SJCRH30 (cell line): ENCODE measurements around the gene DCPS. TPM values are rescaled to one million over a fixed set of nuclear protein-coding genes. Genes with fewer than 3 reads are reported as not detected.

ENCODE experiments used
- DNase-seq, 2 experiments: peaks; one replicate each; pipeline ENCODE4 v3.0.0-alpha.2; 2015 to 2020
- H3K27ac ChIP-seq: fragments of 250-450 bp; sonication (Bioruptor Pico); 2 replicates; pipeline ENCODE4 v1.5.1; 2020; ENCODE audit warnings: mild to moderate bottlenecking, moderate library complexity
- H3K27me3 ChIP-seq: fragments of 250-450 bp; sonication (Bioruptor Pico); 2 replicates; pipeline ENCODE4 v1.5.1; 2020; ENCODE audit warnings: mild to moderate bottlenecking, moderate library complexity
- H3K36me3 ChIP-seq: fragments of 250-450 bp; sonication (Bioruptor Pico); 2 replicates; pipeline ENCODE4 v1.5.1; 2020; ENCODE audit warnings: mild to moderate bottlenecking, moderate library complexity
- H3K4me1 ChIP-seq: fragments of 250-450 bp; sonication (Bioruptor Pico); 2 replicates; pipeline ENCODE4 v1.5.1; 2020; ENCODE audit warnings: mild to moderate bottlenecking, moderate library complexity
- H3K4me3 ChIP-seq: fragments of 250-450 bp; sonication (Bioruptor Pico); 2 replicates; pipeline ENCODE4 v1.5.1; 2020; ENCODE audit warnings: mild to moderate bottlenecking, moderate library complexity
- H3K9me3 ChIP-seq: fragments of 250-450 bp; sonication (Bioruptor Pico); replicated peaks from 2 replicates; pipeline ENCODE4 v1.5.1; 2020; ENCODE audit warnings: mild to moderate bottlenecking, moderate library complexity
- total RNA-seq: library from RNA; depleted of rRNA; stranded (reverse); fragments of >200 nt; shearing (Covaris generic); gene quantifications from 2 replicates; pipeline ENCODE4 v1.2.3, GENCODE V29; 2014

DCPS gene
- total RNA-seq, 1 experiment from 2014 or later = 21.3 TPM

- Histone ChIP-seq H3K9me3 (0 out of 2 replicates have a peak, but pooled peaks cover 3% of the 10 kb centered on the region), H3K27me3 (no peaks in the 10 kb centered on the region), H3K27ac (no peak overlapping the region), H3K4me3 (no peak overlapping the region), H3K4me1 (peaks cover 31% of the 10 kb centered on the region), H3K36me3 (peaks cover 11% of the 10 kb centered on the region)
- DNase-seq = peak; percentile 79 to 90
Observed at GRCh38 chr11:126310200-126310991, 6.5 kb downstream of the DCPS start.

GRCh38 chr11:126310992-126311310 lies 7.1 kb downstream of the DCPS start:
- peaks cover 31% of the 10 kb centered on the region for H3K4me1 ChIP-seq
- no peak overlapping the region for H3K4me3 ChIP-seq
- no peak for DNase-seq
- H3K27ac ChIP-seq = no peak overlapping the region
- 0 out of 2 replicates have a peak, but pooled peaks cover 3% of the 10 kb centered on the region for H3K9me3 ChIP-seq
- H3K27me3 ChIP-seq = no peaks in the 10 kb centered on the region
- peaks cover 13% of the 10 kb centered on the region for H3K36me3 ChIP-seq

GRCh38 chr11:126311401-126312291 lies 7.8 kb downstream of the DCPS start:
- H3K27me3 ChIP-seq = no peaks in the 10 kb centered on the region
- peaks cover 31% of the 10 kb centered on the region for H3K4me1 ChIP-seq
- 0 out of 2 replicates have a peak, but pooled peaks cover 3% of the 10 kb centered on the region for H3K9me3 ChIP-seq
- no peak for DNase-seq
- H3K36me3 ChIP-seq = peaks cover 13% of the 10 kb centered on the region
- no peak overlapping the region for H3K4me3 ChIP-seq
- no peak overlapping the region for H3K27ac ChIP-seq

- Histone ChIP-seq H3K9me3 (0 out of 2 replicates have a peak, but pooled peaks cover 3% of the 10 kb centered on the region), H3K27ac (no peak overlapping the region), H3K36me3 (peaks cover 13% of the 10 kb centered on the region), H3K27me3 (no peaks in the 10 kb centered on the region), H3K4me3 (no peak overlapping the region), H3K4me1 (peaks cover 34% of the 10 kb centered on the region)
- no peak for DNase-seq
Observed at GRCh38 chr11:126312961-126313360, 9.1 kb downstream of the DCPS start.

- no peak for DNase-seq
- H3K27ac ChIP-seq = no peak overlapping the region
- H3K9me3 ChIP-seq = 0 out of 2 replicates have a peak, but pooled peaks cover 3% of the 10 kb centered on the region
- H3K4me3 ChIP-seq = no peak overlapping the region
- H3K27me3 ChIP-seq = no peaks in the 10 kb centered on the region
- peaks cover 36% of the 10 kb centered on the region for H3K4me1 ChIP-seq
- H3K36me3 ChIP-seq = peaks cover 13% of the 10 kb centered on the region
Observed at GRCh38 chr11:126313826-126314225, 10.0 kb downstream of the DCPS start.

GRCh38 chr11:126317432-126317755 lies 13.5 kb downstream of the DCPS start:
- H3K27me3 ChIP-seq = no peaks in the 10 kb centered on the region
- 0 out of 2 replicates have a peak, but pooled peaks cover 3% of the 10 kb centered on the region for H3K9me3 ChIP-seq
- H3K27ac ChIP-seq = peak overlapping the region; percentile 97
- peak overlapping the region; percentile 18 for H3K4me3 ChIP-seq
- DNase-seq = no peak
- peaks cover 28% of the 10 kb centered on the region for H3K4me1 ChIP-seq
- H3K36me3 ChIP-seq = peaks cover 8% of the 10 kb centered on the region

GRCh38 chr11:126317756-126318573 lies 14.1 kb downstream of the DCPS start:
- DNase-seq = peak; percentile 47 to 69

GRCh38 chr11:126318574-126319373 lies 14.9 kb downstream of the DCPS start:
- H3K4me3 ChIP-seq = peak overlapping the region; percentile 18
- 0 out of 2 replicates have a peak, but pooled peaks cover 3% of the 10 kb centered on the region for H3K9me3 ChIP-seq
- DNase-seq = peak; percentile 92 to 96
- no peaks in the 10 kb centered on the region for H3K27me3 ChIP-seq
- peaks cover 7% of the 10 kb centered on the region for H3K36me3 ChIP-seq
- H3K27ac ChIP-seq = peak overlapping the region; percentile 97
- H3K4me1 ChIP-seq = peaks cover 28% of the 10 kb centered on the region

More at GRCh38 chr11:126317756-126318573, 14.1 kb downstream of the DCPS start:
- H3K27ac ChIP-seq = peak overlapping the region; percentile 97
- peaks cover 28% of the 10 kb centered on the region for H3K4me1 ChIP-seq
- 0 out of 2 replicates have a peak, but pooled peaks cover 3% of the 10 kb centered on the region for H3K9me3 ChIP-seq
- no peaks in the 10 kb centered on the region for H3K27me3 ChIP-seq
- peaks cover 8% of the 10 kb centered on the region for H3K36me3 ChIP-seq
- H3K4me3 ChIP-seq = peak overlapping the region; percentile 18

- Histone ChIP-seq H3K36me3 (peaks cover 2% of the 10 kb centered on the region), H3K4me1 (peaks cover 28% of the 10 kb centered on the region), H3K4me3 (no peak overlapping the region), H3K9me3 (0 out of 2 replicates have a peak, but pooled peaks cover 1% of the 10 kb centered on the region), H3K27ac (peak overlapping the region; percentile 97), H3K27me3 (no peaks in the 10 kb centered on the region)
- DNase-seq = peak; percentile 63 to 65
Observed at GRCh38 chr11:126319374-126319740, 15.5 kb downstream of the DCPS start.

- peaks cover 17% of the 10 kb centered on the region for H3K4me1 ChIP-seq
- no peak overlapping the region for H3K4me3 ChIP-seq
- no peaks in the 10 kb centered on the region for H3K36me3 ChIP-seq
- no peaks in the 10 kb centered on the region for H3K27me3 ChIP-seq
- H3K9me3 ChIP-seq = no peaks in the 10 kb centered on the region
- DNase-seq = no peak
- no peak overlapping the region for H3K27ac ChIP-seq
Observed at GRCh38 chr11:126322996-126323395, 19.1 kb downstream of the DCPS start.

GRCh38 chr11:126327281-126328000 lies 23.6 kb downstream of the DCPS start:
- H3K9me3 ChIP-seq = no peaks in the 10 kb centered on the region
- DNase-seq = no peak
- no peaks in the 10 kb centered on the region for H3K4me1 ChIP-seq
- no peak overlapping the region for H3K27ac ChIP-seq
- H3K27me3 ChIP-seq = no peaks in the 10 kb centered on the region
- H3K36me3 ChIP-seq = no peaks in the 10 kb centered on the region
- H3K4me3 ChIP-seq = no peak overlapping the region

- Histone ChIP-seq H3K9me3 (no peaks in the 10 kb centered on the region), H3K4me1 (no peaks in the 10 kb centered on the region), H3K4me3 (no peak overlapping the region), H3K36me3 (no peaks in the 10 kb centered on the region), H3K27ac (no peak overlapping the region), H3K27me3 (no peaks in the 10 kb centered on the region)
- no peak for DNase-seq
Observed at GRCh38 chr11:126328001-126328390, 24.1 kb downstream of the DCPS start.

GRCh38 chr11:126328444-126328843 lies 24.6 kb downstream of the DCPS start:
- Histone ChIP-seq H3K27ac (no peak overlapping the region), H3K4me3 (no peak overlapping the region), H3K27me3 (no peaks in the 10 kb centered on the region), H3K4me1 (no peaks in the 10 kb centered on the region), H3K9me3 (no peaks in the 10 kb centered on the region), H3K36me3 (no peaks in the 10 kb centered on the region)
- DNase-seq = no peak
